GM18867 (cell line): ENCODE measurements around the gene NAA15.
"Not testable (repeated sequence)": the region's sequence is repeated elsewhere in the genome, so short reads cannot be mapped to it uniquely, and the experiment has no call there.

Source experiments
- ATAC-seq: cut with Tn5 transposase; IDR thresholded peaks from one replicate; pipeline ENCODE4 v1.9.1; 2021; ENCODE audit warnings: mild to moderate bottlenecking, moderate library complexity; ENCODE audit not compliant: unreplicated experiment

NAA15 gene

DNA sequence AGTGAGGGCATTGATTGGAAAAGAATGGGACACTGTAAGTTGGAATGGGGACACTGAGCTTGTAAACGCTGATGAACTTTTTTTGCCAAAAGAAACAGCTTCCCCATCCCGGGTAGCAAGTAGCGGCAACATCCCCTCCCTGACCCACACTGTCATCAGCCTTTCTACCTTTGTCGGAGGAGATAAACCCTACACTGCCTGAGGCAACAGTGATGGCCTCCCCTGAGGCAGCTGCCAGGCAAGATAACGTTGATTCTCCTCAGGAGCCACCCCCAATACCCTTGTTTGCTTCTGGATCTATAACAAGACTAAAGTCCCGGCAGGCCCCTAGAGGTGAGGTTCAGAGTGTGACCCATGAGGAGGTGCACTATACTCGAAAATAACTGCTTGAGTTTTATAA is 142.4 kb downstream of the NAA15 start:
- ATAC-seq = no peak

DNA sequence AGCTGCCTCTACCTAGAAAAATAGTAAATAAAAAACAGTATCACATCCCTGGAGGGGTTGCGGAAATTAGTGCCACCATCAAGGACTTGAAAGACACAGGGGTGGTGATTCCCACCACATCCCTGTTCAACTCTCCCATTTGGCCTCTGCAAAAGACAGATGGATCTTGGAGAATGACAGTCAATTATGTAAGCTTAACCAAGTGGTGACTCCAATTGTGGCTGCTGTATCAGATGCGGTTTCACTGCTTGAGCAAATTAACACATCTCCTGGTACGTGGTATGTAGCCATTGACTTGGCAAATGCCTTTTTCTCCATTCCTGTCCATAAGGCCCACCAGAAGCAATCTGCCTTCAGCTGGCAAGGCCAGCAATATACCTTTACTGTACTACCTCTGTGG is 143.6 kb downstream of the NAA15 start:
- not testable (repeated sequence) for ATAC-seq

DNA sequence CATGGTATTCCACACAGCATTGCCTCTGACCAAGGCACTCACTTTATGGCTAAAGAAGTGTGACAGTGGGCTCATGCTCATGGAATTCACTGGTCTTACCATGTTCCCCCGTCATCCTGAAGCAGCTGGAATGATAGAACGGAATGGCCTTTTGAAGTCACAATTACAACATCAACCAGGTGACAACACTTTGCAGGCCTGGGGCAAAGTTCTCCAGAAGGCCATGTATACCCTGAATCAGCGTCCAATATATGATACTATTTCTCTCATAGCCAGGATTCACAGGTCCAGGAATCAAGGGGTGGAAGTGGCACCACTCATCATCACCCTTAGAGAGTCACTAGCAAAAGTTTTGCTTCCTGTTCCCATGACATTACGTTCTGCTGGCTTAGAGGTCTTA is 145.8 kb downstream of the NAA15 start:
- not testable (repeated sequence) for ATAC-seq

- ATAC-seq = no peak
Observed at GRCh38 chr4:139450586-139450985, 149.3 kb downstream of the NAA15 start.

- ATAC-seq = no peak
Observed at GRCh38 chr4:139451997-139452396, 150.7 kb downstream of the NAA15 start.

- ATAC-seq = peak; percentile 51
Observed at GRCh38 chr4:139453041-139453370, 151.7 kb downstream of the NAA15 start.

GRCh38 chr4:139453371-139454110 is 152.2 kb downstream of the NAA15 start:
- peak; percentile 87 for ATAC-seq

DNA sequence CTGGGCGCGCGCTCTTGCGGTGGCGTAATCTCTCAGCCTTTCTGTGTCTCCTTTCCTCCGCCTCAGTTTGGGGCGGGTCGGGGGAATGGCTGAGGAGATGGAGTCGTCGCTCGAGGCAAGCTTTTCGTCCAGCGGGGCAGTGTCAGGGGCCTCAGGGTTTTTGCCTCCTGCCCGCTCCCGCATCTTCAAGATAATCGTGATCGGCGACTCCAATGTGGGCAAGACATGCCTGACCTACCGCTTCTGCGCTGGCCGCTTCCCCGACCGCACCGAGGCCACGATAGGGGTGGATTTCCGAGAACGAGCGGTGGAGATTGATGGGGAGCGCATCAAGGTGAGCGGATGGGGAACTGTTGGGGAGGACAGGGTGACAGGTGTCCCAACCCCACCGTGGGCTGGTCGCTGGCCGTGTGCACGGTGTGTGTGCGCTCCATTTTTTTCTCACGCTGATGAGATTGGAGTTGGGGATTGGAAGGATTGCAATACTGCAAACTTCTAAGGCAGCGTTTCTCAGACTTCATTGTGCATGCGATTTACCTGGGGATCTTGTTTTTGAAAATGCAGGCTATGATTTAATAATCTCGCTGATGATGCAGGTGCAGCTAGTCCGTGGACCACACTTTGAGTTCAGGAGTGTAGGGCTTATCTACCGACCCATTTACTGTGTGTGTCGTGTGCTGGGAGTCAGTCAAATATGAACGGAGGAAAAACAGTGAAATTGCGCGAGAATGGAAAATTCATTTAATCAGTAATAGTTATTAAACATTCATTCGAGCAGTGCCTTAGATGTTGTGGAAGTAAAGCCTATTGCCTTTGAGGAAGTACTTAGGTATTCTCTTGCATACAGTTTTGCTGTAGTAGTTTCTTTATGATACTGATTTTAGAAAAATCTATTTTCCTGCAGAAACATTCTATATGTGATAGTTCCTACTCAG is 153.1 kb downstream of the NAA15 start, which contains the start of gene RAB33B:
Gene RAB33B (plus strand): TSS at position 11 of the 935 bp plus-strand sequence. CDS start 75 bp downstream, at position 86.
- peak; percentile 7 for ATAC-seq

DNA sequence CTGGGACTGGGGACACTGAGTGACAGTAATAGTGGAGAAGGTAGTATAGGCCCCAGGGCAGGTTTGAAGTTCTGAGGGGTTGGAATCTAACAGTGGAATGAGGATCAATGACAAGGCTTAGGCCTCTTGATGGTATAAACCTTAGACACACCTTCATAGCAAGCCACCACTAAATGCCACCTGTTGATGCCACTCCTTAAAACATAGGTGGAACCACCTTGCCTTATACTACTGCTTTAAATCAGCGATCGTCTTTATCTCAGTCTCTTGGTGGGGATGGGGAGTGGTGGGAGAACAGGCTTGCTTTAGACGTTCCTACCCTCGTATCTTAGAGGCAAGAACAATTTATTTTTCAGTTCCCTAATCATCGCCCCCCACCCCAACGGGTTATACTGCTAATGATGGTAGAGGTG is 153.8 kb downstream of the NAA15 start:
- ATAC-seq = no peak

- ATAC-seq = no peak
Observed at GRCh38 chr4:139457318-139457717, 156.0 kb downstream of the NAA15 start.

DNA sequence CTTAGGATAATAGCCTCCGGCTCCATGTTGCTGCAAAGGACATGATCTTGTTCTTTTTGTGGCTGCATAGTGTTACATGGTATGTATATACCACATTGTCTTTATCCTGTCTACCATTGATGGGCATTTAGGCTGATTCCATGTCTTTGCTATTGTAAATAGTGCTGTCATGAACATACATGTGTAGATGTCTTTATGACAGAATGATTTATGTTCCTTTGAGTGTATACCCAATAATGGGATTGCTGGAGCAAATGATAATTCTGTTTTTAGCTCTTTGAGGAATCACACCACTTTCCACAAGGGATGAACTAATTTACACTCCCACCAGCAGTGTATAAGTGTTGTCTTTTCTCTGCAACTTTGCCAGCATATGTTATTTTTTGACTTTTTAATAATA is 157.2 kb downstream of the NAA15 start:
- no peak for ATAC-seq

DNA sequence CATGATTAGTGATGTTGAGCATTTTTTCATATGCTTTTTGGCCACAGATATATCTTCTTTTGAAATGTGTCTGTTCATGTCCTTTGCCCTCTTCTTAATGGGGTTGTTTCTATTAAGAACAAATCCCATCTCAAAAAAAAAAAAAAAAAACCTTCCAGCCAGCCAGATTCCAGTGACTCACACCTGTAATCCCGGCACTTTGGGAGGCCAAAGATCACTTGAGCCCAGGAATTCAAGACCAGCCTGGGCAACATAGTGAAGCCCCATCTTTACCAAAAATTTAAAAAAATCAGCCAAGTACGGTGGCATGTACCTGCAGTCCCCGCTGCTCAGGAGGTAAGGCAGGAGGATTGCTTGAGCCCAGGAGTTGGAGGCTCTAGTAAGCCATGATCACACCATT is 157.7 kb downstream of the NAA15 start:
- ATAC-seq = no peak

DNA sequence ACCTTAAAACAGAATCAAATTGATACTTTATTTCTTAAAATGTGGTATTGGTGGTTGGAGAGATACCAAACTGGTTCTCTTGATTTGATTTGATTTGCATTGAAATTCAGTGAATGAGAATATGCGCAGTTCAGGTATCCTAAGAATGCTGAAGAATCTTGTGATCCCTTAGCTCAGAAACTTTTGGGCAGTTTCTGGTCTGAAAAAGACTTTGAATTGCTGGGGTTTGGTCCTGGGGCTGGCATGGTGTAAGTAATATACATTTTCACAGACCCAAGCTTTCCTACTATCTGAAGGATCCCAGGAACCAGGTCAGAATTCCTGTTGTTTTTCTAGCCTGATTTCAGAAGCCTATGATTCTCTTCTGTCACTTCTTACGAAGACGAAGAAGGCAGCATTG is 159.3 kb downstream of the NAA15 start:
- ATAC-seq = no peak

DNA sequence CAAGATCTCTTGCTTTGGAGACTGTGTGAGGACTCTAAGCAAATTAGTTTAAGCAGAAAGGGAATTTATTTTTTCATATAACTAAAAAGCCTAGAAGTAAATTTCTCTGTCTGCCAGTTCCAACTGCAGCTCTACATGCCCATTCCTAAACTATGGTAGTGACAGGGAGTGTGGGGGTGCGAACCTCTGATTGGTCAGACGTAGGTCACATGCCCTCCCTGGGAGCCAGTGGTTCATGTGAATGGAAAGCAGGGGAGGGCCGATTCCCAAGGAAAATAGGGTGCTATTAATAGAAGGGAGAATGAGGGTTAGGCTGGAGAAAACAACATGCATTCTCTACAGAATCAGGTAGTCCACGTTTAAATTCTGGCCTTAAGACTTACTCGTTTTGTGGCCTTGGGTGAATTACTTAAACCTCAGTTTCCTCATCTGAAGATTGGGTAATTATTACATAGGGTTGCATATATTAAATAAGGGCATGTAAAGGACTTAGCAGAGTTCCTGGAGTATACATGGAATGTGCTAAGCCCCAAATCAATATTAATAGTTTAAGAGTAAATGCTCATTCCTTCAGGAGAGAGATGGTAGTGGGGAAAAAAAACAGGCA is 159.8 kb downstream of the NAA15 start:
- ATAC-seq = no peak

GRCh38 chr4:139464512-139464911 is 163.2 kb downstream of the NAA15 start:
- not testable (repeated sequence) for ATAC-seq

GRCh38 chr4:139465922-139466321 is 164.6 kb downstream of the NAA15 start:
- no peak for ATAC-seq

DNA sequence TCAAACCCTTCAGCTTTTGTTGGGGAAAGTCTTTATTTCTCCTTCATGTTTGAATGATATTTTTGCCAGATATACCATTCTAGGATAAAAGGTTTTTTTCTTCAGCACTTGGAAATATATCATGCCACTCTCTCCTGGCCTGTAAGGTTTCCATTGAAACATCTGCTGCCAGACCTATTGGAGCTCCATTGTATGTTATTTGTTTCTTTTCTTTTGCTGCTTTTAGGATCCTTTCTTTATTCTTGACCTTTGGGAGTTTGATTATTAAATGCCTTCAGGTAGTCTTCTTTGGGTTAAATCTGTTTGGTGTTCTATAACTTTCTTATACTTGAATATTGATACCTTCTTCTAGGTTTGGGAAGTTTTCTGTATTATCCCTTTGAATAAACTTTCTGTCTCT is 167.5 kb downstream of the NAA15 start:
- not testable (repeated sequence) for ATAC-seq

DNA sequence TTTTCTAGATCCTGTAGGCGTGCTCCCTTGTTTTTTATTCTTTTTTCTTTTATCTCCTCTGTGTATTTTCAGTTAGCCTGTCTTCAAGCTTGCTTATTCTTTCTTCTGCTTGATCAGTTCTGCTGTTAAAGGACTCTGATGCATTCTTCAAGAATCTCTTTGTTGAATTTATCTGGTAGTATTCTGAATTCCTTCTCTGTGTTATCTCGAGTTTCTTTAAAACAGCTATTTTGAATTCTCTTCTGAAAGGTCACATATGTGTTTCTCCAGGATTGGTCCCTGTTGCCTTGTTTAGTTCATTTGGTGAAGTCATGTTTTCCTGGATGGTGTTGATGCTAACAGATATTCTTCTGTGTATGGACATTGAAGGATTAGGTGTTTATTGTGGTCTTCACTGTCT is 167.9 kb downstream of the NAA15 start:
- ATAC-seq = no peak
